GM20431 (cell line): ENCODE measurements around the gene BICD1.
"Not testable (repeated sequence)": the region's sequence is repeated elsewhere in the genome, so short reads cannot be mapped to it uniquely, and the experiment has no call there.

ENCODE experiments used
- in situ Hi-C: fragments of 300-500 bp; cut with MseI, MboI; formaldehyde crosslinking; loops from one replicate; pipeline ENCODE4 v1.15.0; 2020; ENCODE audit warnings: low sequenced_read_pairs; ENCODE audit not compliant: unreplicated experiment

The BICD1 gene

GRCh38 chr12:32229971-32230612 lies 123.4 kb downstream of the BICD1 start:
- in situ Hi-C loops: no loop called here

- in situ Hi-C loops: no loop called here
Measured at GRCh38 chr12:32230613-32230993, 124.0 kb downstream of the BICD1 start.

GRCh38 chr12:32231361-32231760 lies 124.7 kb downstream of the BICD1 start:
- in situ Hi-C loops: not testable (repeated sequence)

- in situ Hi-C loops: no loop called here
Measured at GRCh38 chr12:32233568-32233967, 126.9 kb downstream of the BICD1 start.

GRCh38 chr12:32235251-32235650 lies 128.6 kb downstream of the BICD1 start:
- in situ Hi-C loops: no loop called here

- in situ Hi-C loops: no loop called here
Measured at GRCh38 chr12:32240162-32240561, 133.5 kb downstream of the BICD1 start.

GRCh38 chr12:32240831-32241230 lies 134.2 kb downstream of the BICD1 start:
- in situ Hi-C loops: no loop called here

GRCh38 chr12:32242641-32243040 lies 136.0 kb downstream of the BICD1 start:
- in situ Hi-C loops: no loop called here

- in situ Hi-C loops: no loop called here
Measured at GRCh38 chr12:32248441-32249140, 141.9 kb downstream of the BICD1 start.

- in situ Hi-C loops: no loop called here
Measured at GRCh38 chr12:32249777-32250176, 143.1 kb downstream of the BICD1 start.

GRCh38 chr12:32252199-32253073 lies 145.8 kb downstream of the BICD1 start:
- in situ Hi-C loops: no loop called here

GRCh38 chr12:32253154-32253790 lies 146.6 kb downstream of the BICD1 start:
- in situ Hi-C loops: no loop called here

GRCh38 chr12:32254260-32254956 lies 147.8 kb downstream of the BICD1 start:
- in situ Hi-C loops: no loop called here

- in situ Hi-C loops: no loop called here
Measured at GRCh38 chr12:32255588-32255987, 148.9 kb downstream of the BICD1 start.

- in situ Hi-C loops: no loop called here
Measured at GRCh38 chr12:32257695-32258496, 151.2 kb downstream of the BICD1 start.

GRCh38 chr12:32260696-32261095 lies 154.0 kb downstream of the BICD1 start:
- in situ Hi-C loops: no loop called here

- in situ Hi-C loops: no loop called here
Measured at GRCh38 chr12:32261638-32262037, 155.0 kb downstream of the BICD1 start.

- in situ Hi-C loops: no loop called here
Measured at GRCh38 chr12:32264961-32265360, 158.3 kb downstream of the BICD1 start.

- in situ Hi-C loops: no loop called here
Measured at GRCh38 chr12:32265456-32265855, 158.8 kb downstream of the BICD1 start.
